Fibroblast of skin of back (primary cell): Measurements from ENCODE around the gene TRIM27. TPM values are rescaled to one million over a fixed set of nuclear protein-coding genes. Genes with fewer than 3 reads are reported as not detected.
"Not testable (repeated sequence)": the region's sequence is repeated elsewhere in the genome, so short reads cannot be mapped to it uniquely, and the experiment has no call there.

Experiments
- DNase-seq: peaks from one replicate; pipeline ENCODE4 v3.0.0-alpha.2; 2013
- polyA plus RNA-seq, 2 experiments: library from polyadenylated mRNA; unstranded; fragments of 120-200 nt; gene quantifications; one replicate each; pipeline ENCODE4 v1.2.1, GENCODE V29; 2013; ENCODE audit not compliant: insufficient read length in 2 of 2

TRIM27 gene, protein sequence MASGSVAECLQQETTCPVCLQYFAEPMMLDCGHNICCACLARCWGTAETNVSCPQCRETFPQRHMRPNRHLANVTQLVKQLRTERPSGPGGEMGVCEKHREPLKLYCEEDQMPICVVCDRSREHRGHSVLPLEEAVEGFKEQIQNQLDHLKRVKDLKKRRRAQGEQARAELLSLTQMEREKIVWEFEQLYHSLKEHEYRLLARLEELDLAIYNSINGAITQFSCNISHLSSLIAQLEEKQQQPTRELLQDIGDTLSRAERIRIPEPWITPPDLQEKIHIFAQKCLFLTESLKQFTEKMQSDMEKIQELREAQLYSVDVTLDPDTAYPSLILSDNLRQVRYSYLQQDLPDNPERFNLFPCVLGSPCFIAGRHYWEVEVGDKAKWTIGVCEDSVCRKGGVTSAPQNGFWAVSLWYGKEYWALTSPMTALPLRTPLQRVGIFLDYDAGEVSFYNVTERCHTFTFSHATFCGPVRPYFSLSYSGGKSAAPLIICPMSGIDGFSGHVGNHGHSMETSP
- polyA plus RNA-seq (2013, experiment 1 of 2; ENCODE audit: insufficient read length), result 36.1 TPM
- polyA plus RNA-seq (2013, experiment 2 of 2; ENCODE audit: insufficient read length), result 33.1 TPM

DNA sequence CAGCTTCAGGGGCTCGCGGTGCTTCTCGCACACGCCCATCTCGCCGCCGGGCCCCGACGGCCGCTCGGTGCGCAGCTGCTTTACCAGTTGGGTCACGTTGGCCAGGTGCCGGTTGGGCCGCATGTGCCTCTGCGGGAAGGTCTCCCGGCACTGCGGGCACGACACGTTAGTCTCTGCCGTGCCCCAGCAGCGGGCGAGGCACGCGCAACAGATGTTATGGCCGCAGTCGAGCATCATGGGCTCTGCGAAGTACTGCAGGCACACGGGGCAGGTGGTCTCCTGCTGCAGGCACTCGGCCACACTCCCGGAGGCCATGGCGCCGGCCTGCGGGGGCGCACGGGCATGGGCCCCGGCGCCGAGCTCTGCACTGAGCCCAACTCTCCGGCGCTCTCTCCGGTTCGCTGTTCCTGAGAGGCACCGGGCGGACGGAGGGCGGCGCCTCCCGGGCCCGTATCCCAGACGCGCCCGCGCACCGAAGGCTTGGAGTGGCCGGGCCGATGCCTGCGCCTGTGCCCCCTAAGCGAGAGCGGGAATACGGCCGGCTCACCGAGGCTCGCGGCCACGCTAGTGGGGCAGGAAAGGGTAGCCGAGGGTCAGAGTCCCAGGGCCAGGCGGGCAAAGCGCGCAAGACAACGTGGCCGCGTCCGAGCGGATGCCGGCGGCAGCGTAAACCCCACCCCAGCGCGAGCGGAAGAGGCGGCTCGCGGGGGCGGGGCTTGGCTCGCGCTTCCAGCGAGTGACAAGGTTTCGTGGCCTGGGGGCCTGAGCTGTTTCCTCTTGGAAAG is at the start of gene TRIM27:
Gene TRIM27 (minus strand): TSS at position 668 of the 785 bp plus-strand sequence. CDS start 353 bp downstream, at position 315.
- peak; percentile 88 for DNase-seq

DNA sequence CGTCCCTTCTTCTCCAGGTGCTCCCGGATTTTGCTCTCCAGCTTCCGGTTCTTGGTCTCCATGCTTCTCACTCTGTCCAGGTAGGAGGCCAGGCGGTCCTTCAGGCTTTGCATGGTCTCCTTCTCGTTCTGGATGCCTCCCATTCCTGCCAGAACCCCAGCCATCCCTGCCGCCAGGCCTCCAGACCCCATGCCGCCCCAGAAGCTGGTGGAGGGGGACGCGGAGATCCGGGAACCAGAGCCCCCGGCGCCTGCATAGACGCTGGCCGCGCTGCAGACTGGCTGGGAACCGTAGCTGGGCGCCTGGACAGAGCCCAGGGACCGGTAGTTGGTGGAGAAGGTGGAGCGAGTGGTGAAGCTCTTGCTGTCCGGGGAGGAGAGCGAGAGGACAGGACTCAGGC is 46.3 kb upstream of the TRIM27 start:
- not testable (repeated sequence) for DNase-seq

DNA sequence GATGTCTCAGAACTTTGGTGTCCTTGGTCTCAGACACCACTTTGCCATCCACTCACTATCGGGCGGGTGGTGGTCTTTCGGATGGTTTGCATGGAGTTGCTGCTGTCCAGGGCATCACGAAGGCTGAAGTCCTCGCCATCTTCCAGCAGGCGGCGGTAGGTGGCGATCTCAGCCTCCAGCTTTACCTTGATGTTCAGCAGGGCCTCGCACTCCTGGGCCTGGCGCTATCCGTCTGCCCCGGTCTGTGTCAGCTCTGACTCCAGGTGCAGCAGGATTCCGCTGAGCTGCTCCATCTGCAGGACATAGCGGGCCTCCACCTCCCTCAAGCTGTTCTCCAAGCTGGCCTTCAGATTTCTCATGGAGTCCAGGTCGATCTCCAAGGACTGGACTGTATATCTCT is 45.3 kb upstream of the TRIM27 start:
- DNase-seq, result no peak

DNA sequence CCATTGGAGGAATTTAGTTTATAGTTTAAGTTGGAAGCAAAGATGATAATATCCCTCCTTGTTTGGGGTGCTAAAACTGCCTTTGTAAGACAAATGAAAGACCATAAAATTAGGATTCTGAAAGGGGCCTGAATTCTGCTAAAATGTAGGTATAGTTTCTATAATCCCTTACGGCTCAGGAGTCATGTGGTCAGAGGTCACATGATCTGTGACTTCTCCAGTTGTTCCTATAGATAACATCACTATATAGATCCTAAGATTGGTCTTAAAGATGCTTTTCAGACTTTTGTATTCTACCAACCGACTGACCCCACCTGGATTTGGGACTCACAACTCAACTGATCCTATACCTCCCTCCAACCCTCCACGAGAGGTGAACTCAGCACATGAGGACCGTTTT is 44.7 kb upstream of the TRIM27 start:
- no peak for DNase-seq

DNA sequence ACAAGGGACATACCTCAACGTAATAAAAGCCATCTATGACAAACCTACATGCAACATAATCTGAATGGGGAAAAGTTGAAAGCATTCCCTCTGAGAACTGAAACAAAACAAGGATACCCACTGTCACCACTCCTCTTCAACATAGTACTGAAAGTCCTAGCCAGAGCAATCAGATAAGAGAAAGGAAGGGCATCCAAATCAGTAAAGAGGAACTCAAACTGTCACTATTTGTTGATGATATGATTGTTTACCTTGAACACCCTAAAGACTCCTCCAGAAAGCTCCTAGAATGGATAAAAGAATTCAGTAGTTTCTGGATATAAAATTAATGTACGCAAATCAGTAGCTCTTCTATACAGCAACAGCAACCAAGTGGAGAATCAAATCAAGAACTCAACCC is 41.9 kb upstream of the TRIM27 start:
- DNase-seq, result no peak

DNA sequence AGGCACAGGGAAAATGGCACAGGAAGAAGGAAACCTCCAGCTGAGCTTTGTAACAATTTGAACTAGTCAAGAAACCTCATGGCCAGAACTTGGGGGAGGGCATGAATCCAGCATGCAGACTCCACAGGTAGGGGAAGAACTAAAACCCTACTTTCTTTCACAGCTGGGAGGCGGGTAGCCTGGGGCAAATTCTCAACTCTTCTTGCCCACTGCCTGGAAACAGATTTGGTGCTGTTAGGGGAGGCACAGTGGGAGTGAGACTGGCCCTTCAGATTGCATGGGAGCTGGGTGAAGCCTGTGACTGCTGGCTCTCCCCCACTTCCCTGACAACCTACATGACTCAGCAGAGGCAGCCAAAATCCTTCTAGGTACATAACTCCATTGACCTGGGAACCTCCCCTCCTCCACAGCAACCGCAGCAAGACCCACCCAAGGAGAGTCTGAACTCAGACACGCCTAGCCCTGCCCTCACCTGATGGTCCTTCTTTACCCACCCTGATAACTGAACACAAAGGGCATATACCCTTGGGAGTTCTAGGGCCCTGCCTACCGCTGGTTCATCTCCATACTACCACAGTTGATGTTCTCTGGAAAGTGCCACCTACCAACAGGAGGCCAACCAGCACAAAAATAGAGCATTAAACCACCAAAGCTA is 37.2 kb upstream of the TRIM27 start:
- no peak for DNase-seq

DNA sequence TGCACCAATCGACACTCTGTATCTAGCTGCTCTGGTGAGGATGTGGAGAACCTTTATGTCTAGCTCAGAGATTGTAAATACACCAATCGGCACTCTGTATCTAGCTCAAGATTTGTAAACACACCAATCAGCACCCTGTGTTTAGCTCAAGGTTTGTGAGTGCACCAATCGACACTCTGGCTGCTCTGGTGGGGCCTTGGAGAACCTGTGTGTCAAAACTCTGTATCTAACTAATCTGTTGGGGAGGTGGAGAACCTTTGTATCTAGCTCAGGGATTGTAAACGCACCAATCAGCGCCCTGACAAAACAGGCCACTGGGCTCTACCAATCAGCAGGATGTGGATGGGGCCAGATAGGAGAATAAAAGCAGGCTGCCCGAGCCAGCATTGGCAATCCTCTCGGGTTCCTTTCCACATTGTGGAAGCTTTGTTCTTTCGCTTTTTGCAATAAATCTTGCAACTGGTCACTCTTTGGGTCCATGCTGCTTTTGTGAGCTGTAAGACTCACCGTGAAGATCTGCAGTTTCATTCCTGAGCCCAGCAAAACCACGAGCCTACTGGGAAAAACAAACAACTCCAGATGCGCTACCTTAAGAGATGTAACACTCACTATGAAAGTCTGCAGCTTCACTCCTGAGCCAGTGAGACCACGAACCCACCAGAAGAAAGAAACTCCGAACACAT is 34.9 kb upstream of the TRIM27 start:
- not testable (repeated sequence) for DNase-seq

DNA sequence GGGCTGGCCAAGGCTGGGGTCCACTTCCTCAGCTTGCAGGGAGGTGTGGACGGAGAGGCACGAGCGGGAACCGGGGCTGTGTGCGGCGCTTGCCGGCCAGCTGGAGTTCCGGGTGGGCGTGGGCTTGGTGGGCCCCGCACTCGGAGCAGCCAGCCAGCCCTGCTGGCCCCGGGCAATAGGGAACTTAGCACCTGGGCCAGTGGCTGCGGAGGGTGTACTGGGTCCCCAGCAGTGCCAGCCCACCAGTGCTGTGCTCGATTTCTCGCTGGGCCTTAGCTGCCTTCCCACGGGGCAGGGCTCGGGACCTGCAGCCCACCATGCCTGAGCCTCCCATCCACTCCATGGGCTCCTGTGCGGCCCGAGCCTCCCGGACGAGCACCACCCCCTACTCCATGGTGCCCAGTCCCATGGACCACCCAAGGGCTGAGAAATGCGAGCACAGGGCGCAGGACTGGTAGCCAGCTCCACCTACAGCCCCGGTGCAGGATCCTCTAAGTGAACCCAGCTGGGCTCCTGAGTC is 34.1 kb upstream of the TRIM27 start:
- not testable (repeated sequence) for DNase-seq

DNA sequence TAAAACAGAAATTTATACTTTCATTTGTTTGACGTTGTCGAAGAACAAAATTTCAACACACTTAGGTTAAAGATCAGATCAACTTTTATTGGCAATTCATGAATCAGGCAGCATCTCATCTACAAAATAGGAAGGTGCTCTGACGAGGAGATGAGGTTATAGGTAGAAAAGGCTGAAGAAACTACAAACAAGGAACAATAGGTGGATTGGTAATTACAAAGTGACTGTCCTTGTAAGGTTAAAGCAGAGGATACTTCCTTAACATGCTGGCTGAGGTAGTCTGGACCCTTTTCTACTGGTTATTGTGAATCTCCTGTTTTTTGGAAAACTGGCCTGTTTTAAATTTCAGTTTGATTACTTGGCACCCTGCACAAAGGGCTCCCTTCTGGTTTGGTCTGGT is 32.5 kb upstream of the TRIM27 start:
- DNase-seq, result no peak

DNA sequence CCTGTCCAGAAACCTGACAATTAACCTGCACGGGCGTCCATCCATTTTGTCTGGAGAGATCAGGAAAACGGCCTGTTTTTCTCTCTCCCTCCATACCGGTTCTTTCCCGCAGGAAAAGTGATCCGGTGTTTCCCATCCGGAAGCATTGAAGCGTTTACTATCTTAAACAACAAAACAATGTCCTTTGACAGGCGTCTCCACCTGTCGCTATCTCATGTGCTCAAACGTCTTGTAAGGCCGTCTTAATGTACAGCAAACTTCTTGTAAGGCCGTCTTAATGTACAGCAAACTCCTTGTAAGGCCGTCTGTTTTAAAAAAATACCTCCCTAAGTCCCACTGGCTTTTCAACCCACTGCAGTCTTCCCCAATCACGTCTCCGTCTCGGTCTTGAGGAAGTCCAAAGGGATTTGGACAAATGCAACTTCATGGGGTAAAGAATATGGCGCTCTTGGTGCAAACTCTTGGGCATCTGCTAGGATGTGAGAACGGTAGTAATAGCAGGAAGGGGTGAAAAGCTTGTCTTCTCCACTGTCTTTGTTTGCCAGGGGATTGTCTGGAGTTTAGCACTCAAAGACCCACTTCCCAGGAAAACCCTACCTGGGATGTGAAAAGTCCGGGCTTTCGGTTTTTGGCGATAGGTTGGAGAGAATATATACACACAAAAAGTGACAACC is 29.9 kb upstream of the TRIM27 start:
- peak; percentile 35 for DNase-seq

DNA sequence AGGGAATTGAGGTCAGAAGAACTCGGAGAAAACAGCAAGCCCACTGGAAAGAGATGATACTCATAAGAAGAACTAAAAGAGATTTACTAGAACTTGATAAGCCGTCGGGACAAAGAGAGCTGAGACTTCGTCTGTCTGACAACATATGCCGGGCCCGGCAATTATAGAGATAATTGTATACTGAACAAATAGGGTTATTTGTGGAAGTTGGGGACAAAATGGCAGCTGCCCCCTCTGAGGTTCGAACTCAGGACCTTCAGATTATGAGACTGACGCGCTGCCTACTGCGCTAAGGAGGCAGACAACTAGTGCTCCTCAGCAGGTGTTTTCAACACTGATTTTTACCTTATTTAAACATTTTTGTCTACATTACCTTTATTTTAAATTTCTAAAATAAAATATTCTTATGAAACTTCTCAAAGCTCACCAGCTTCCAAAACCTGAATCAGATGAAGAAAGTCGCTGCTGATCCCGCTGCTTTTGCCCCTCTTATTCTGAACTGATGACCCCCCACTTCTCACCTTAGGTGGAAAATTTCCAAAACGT is 29.3 kb upstream of the TRIM27 start:
- peak; percentile 63 for DNase-seq

DNA sequence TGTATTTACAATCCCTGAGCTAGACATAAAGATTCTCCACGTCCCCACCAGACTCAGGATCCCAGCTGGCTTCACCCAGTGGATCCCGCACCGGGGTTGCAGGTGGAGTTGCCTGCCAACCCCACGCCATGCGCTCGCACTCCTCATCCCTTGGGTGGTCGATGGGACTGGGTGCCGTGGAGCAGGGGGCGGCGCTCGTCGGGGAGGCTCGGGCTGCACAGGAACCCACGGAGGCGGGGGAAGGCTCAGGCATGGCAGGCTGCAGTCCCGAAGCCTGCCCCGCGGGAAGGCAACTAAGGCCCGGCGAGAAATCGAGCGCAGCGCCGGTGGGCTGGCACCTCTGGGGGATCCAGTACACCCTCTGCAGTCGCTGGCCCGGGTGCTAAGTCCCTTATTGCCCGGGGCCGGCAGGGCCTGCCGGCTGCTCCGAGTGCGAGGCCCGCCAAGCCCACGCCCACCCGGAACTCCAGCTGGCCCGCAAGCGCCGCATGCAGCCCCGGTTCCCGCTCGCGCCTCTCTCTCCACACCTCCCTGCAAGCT is 25.9 kb upstream of the TRIM27 start:
- not testable (repeated sequence) for DNase-seq

DNA sequence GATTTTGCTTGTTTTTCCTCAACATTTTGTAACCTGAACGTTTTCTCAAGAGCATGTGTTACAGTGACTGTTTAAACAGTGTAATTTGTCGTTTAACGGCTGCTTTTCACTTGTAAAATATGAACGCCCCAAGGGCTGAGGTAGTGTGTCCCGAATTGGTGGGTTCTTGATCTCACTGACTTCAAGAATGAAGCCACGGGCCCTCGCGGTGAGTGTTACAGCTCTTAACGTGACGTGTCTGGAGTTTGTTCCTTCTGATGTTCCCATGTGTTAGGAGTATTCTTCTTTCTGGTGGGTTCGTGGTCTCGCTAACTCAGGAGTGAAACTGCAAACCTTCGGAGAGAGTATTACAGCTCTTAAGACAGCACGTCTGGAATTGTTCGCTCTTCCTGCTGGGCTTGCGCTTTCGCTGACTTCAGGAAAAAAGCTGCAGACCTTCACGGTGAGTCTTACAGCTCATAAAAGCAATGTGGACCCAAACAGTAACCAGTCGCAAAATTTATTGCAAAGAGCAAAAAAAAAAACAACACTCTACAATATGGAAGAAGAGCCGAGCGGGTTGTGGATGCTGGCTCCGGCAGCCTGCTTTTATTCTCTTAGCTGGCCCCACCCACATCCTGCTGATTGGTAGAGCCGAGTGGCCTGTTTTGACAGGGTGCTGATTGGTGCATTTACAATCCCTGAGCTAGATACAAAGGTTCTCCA is 25.1 kb upstream of the TRIM27 start:
- DNase-seq, result no peak

DNA sequence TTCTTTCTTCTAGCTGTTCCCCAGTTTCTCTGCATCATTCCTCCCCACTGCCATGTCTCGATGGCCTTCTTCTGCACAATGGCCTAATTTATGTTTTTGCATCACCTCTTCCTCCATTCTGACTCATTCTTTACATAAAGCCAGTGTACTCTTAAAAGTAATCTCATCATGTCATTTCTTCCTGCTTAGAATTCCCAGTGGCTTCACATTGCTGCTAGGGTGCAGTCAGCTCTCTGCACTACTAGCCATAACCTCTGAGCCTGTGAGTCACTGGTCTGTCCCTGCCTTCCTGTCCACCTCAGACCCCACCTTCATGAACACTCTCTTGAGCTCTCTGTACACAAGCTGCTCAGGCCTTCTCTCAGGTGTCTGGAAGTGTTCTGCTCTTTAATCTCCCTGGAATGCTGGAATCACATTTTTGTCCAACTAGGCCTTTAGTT is 24.1 kb upstream of the TRIM27 start:
- DNase-seq, result peak; percentile 26

DNA sequence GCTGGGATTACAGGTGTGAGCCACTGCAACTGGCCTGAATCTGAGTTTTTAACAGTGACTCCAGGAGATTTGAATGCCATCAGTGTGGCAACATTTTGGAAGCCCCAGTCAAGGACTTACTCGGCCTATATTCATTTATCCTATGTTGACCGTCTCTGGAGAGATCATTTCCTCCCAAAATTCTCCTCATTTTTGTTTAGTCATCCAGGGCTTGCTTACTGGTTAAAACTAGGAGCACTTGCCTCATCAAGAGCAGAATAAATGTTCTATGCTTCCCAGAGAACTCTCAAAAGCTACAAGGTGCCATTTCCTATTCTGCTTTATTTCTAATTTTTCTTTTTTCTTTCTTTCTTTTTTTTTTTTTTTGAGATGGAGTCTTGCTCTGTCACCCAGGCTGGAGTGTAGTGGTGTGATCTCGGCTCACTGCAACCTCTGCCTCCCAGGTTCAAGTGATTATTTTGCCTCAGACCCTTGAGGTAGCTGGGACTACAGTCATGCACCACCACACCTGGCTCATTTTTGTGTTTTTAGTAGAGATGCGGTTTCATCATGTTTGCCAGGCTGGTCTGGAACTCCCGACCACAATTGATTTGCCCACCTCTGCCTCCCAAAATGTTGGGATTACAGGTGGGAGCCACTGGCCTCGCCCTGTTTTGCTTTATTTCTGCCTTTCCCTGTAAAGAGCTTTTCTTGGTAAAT is 23.4 kb upstream of the TRIM27 start:
- DNase-seq, result no peak

DNA sequence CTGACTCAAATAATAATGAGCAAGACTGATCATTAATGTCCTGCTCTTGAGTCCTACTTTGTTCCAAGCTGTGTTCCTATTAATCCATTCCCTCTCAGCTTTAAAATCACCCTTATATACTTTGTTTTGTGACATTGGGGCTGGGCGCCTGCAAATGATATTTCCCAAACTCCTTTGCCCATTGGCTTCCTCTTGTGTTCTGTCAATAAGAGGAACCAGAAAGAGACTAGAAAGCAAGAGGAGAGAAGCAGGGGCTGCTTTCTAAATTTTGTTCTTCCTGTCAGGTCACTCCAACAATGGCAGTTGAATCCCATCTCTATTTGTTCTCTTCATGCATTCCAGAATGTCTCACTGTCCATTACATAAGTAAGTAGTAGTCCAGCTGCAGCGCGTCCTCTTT is 21.6 kb upstream of the TRIM27 start:
- no peak for DNase-seq

DNA sequence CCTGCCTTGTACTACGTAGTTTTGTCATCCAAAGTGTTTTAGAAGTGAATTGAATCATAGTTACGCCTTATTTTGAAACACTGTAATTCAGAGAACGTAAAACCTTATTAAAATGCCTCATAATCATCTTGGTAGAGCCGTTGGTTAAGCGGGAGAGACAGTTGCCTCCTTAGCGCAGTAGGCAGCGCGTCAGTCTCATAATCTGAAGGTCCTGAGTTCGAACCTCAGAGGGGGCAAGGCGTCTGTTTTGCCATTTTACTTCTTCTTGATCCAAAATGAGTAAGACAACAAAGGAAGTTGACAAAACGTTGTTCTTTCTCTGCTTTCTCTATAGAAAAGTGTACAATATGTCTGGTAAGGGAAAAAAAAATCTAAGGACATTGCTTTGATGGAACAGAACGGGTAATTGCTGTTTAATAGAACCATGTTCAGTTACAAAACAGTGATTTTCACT is 20.7 kb upstream of the TRIM27 start:
- DNase-seq, result peak; percentile 77

DNA sequence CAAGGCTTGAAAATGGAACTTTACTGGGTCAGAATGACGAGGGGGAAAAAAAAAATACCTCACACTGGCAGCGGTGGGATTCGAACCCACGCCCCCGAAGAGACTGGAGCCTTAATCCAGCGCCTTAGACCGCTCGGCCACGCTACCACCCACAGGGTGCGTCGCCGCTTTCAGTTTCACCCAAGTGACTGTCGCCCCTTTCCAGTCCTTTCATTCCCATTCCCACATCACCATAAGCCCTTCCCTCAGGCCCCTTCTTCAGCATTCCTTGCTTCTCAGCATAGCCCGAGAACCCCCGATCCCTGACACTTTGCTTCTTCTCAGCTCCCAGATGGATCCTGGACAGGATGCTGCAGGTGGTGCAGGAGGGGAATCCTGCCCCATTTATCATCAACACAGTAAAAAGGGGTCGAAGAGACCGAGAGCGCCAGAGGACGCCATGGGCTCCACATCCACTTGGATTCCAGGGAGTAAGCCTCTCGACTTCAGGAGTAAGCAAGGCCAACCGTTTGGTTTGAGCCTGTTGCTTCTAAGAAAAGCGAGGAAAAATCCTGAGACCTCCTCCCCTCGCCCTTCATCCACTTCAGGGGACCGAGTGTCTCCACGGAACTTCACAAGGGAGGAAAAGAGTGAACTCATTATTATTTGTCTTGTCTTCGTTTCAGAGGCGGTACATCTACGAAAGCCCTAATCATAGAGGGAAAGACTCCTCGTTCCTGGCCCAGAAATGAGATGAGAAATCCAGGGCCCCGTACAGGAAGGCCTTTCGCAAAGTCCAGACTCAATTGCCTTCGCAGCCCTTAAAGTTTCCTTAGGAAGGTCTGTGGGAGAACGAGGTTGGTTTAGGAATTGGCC is 20.0 kb upstream of the TRIM27 start:
- peak; percentile 80 for DNase-seq
